Liver (tissue), 9 donors: ENCODE results near the gene DOCK2. TPM values are rescaled to one million over a fixed set of nuclear protein-coding genes. Genes with fewer than 3 reads are reported as not detected.

ENCODE experiments used
- DNase-seq: peaks from one replicate; pipeline ENCODE4 v3.0.0-alpha.2; 2017; ENCODE audit warnings: low spot score
- H3K27ac ChIP-seq, 2 donors: one replicate each; pipeline ENCODE4 v1.7.0; 2013; ENCODE audit warnings: inconsistent platforms in 2 of 2, low read length in 2 of 2, control low read depth in 1 of 2, low read depth in 1 of 2, mild to moderate bottlenecking in 1 of 2
- H3K27me3 ChIP-seq, 4 donors: one replicate each; pipeline versions ENCODE4 v1.6.1 to v1.7.0; 2013; ENCODE audit warnings: low read length in 3 of 4, inconsistent platforms in 1 of 4, mild to moderate bottlenecking in 1 of 4, moderate library complexity in 1 of 4; ENCODE audit not compliant: control insufficient read depth in 4 of 4, insufficient read depth in 4 of 4
- H3K36me3 ChIP-seq, 4 donors: one replicate each; pipeline versions ENCODE4 v1.6.1 to v1.7.0; 2013; ENCODE audit warnings: low read length in 3 of 4, mild to moderate bottlenecking in 3 of 4, low read depth in 1 of 4, moderate library complexity in 1 of 4; ENCODE audit not compliant: control insufficient read depth in 4 of 4, insufficient read depth in 3 of 4
- H3K4me1 ChIP-seq, 4 donors: one replicate each; pipeline versions ENCODE4 v1.6.1 to v1.7.0; 2013; ENCODE audit warnings: low read length in 3 of 4, mild to moderate bottlenecking in 3 of 4, moderate library complexity in 1 of 4; ENCODE audit not compliant: control insufficient read depth in 4 of 4, insufficient read depth in 4 of 4
- H3K4me3 ChIP-seq, 3 donors: one replicate each; pipeline versions ENCODE4 v1.6.1 to v1.7.0; 2013; ENCODE audit warnings: low read length in 3 of 3, control low read depth in 1 of 3, low read depth in 1 of 3, mild to moderate bottlenecking in 1 of 3
- H3K9ac ChIP-seq, 2 donors: one replicate each; pipeline ENCODE4 v1.7.0; 2013; ENCODE audit warnings: low read length in 2 of 2, mild to moderate bottlenecking in 2 of 2, moderate library complexity in 2 of 2, control low read depth in 1 of 2, low read depth in 1 of 2
- H3K9me3 ChIP-seq, 4 donors: one replicate each; pipeline versions ENCODE4 v1.6.1 to v1.7.0; 2013; ENCODE audit warnings: low read length in 3 of 4; ENCODE audit not compliant: control insufficient read depth in 4 of 4
- ATF3 ChIP-seq: IDR thresholded peaks from 2 replicates; pipeline ENCODE4 v1.6.1; 2016; ENCODE audit warnings: antibody characterized with exemption
- CTCF ChIP-seq: fragments of 150-350 bp; IDR thresholded peaks from 2 replicates; pipeline ENCODE4 v1.5.1; 2017; ENCODE audit warnings: improper control_type of control experiment, low read depth, low read length; ENCODE audit not compliant: missing input control
- EGR1 ChIP-seq, 2 donors: IDR thresholded peaks; 2 replicates each; pipeline ENCODE4 v1.6.1; 2016 to 2018; ENCODE audit warnings: antibody characterized with exemption in 2 of 2, low read depth in 2 of 2
- FOXA1 ChIP-seq: IDR thresholded peaks from 2 replicates; pipeline ENCODE4 v1.6.1; 2016; ENCODE audit warnings: antibody characterized with exemption
- FOXA2 ChIP-seq: IDR thresholded peaks from 2 replicates; pipeline ENCODE4 v1.6.1; 2016; ENCODE audit warnings: antibody characterized with exemption
- GABPA ChIP-seq, 2 donors: IDR thresholded peaks in 1 of 2; conservative IDR thresholded peaks in 1 of 2; 2 replicates each; pipeline ENCODE4 v1.6.1; 2016; ENCODE audit warnings: antibody characterized with exemption in 2 of 2, mild to moderate bottlenecking in 1 of 2, moderate library complexity in 1 of 2
- HNF4A ChIP-seq, 2 donors: conservative IDR thresholded peaks; 2 replicates each; pipeline ENCODE4 v1.6.1; 2016; ENCODE audit warnings: antibody characterized with exemption in 2 of 2, mild to moderate bottlenecking in 2 of 2
- HNF4G ChIP-seq: IDR thresholded peaks from 2 replicates; pipeline ENCODE4 v1.6.1; 2016; ENCODE audit warnings: antibody characterized with exemption
- MAX ChIP-seq: IDR thresholded peaks from 2 replicates; pipeline ENCODE4 v1.6.1; 2016; ENCODE audit warnings: antibody characterized with exemption
- NR2F2 ChIP-seq: IDR thresholded peaks from 2 replicates; pipeline ENCODE4 v1.6.1; 2016; ENCODE audit warnings: antibody characterized with exemption
- RAD21 ChIP-seq, 2 donors: IDR thresholded peaks; 2 replicates each; pipeline ENCODE4 v1.6.1; 2016; ENCODE audit warnings: antibody characterized with exemption in 2 of 2, mild to moderate bottlenecking in 2 of 2
- REST ChIP-seq: IDR thresholded peaks from 2 replicates; pipeline ENCODE4 v1.6.1; 2016; ENCODE audit warnings: antibody characterized with exemption, mild to moderate bottlenecking
- RXRA ChIP-seq, 2 donors: IDR thresholded peaks; 2 replicates each; pipeline ENCODE4 v1.6.1; 2017 to 2018; ENCODE audit warnings: antibody characterized with exemption in 2 of 2, mild to moderate bottlenecking in 1 of 2
- SP1 ChIP-seq: IDR thresholded peaks from 2 replicates; pipeline ENCODE4 v1.6.1; 2018; ENCODE audit warnings: antibody characterized with exemption, mild to moderate bottlenecking
- TAF1 ChIP-seq: conservative IDR thresholded peaks from 2 replicates; pipeline ENCODE4 v1.6.1; 2016; ENCODE audit warnings: antibody characterized with exemption, mild to moderate bottlenecking
- YY1 ChIP-seq: IDR thresholded peaks from 2 replicates; pipeline ENCODE4 v1.6.1; 2016; ENCODE audit warnings: antibody characterized with exemption, mild to moderate bottlenecking
- ZBTB33 ChIP-seq: IDR thresholded peaks from 2 replicates; pipeline ENCODE4 v1.6.1; 2016; ENCODE audit warnings: antibody characterized with exemption
- WGBS: extraction: QIAGEN DNeasy Blood & Tissue Kit; methylation state at CpG from one replicate; pipeline ENCODE4 v1.1.7; 2013; 5-methylcytosine and 5-hydroxymethylcytosine counted together
- polyA plus RNA-seq, 2 donors: library from polyadenylated mRNA; stranded (reverse) in 1 of 2; unstranded in 1 of 2; fragments of 200-250 nt in 1 of 2; fragments of >200 nt in 1 of 2; fragmentation: Nextera tagmentation in 1 of 2; extraction: Ambion mirVana in 1 of 2; gene quantifications; one replicate each; pipeline versions ENCODE4 v1.2.1 to v1.2.3, GENCODE V29; 2013 to 2015
- total RNA-seq, 2 donors: library from RNA; depleted of rRNA; stranded (reverse); fragments of >200 nt; gene quantifications; one replicate each; pipeline ENCODE4 v1.2.3, GENCODE V29; 2014
- donor health status: healthy.
- donor health status: healthy.
- donor health status: healthy.
- donor health status: healthy.
- donor health status: healthy.

The DOCK2 gene
- total and polyA plus RNA-seq, 4 donors, result 2.3 to 26.6 (median 8.2) TPM

- H3K27ac ChIP-seq, result no peak overlapping the region
- no peaks in the 10 kb centered on the region for H3K4me1 ChIP-seq
- no peaks in the 10 kb centered on the region for H3K27me3 ChIP-seq
- H3K9ac ChIP-seq, result no peak overlapping the region
- 92% methylated on average over 11 of the region's 11 CpGs for WGBS
- no peak for TF ChIP-seq RXRA (IDR thresholded peaks at IDR 0.05)
- TF ChIP-seq HNF4G, result no peak
- TF ChIP-seq GABPA (IDR thresholded peaks at IDR 0.05 in 1 of 2, conservative IDR thresholded peaks at IDR 0.05 in 1 of 2), result no peak
- TF ChIP-seq SP1, result no peak
- TF ChIP-seq RAD21 (IDR thresholded peaks at IDR 0.05), result no peak
- TF ChIP-seq HNF4A (conservative IDR thresholded peaks at IDR 0.05), result no peak
- TF ChIP-seq TAF1, result no peak
- TF ChIP-seq NR2F2, result no peak
- TF ChIP-seq EGR1 (IDR thresholded peaks at IDR 0.05; ENCODE audit: low read depth in 2 of 2), result no peak
- TF ChIP-seq ZBTB33, result no peak
- no peak for TF ChIP-seq MAX
- no peak for TF ChIP-seq FOXA1
- no peak for TF ChIP-seq ATF3
- no peak for TF ChIP-seq FOXA2
- no peak for TF ChIP-seq REST
- no peak for TF ChIP-seq CTCF
- no peak for TF ChIP-seq YY1
- H3K4me3 ChIP-seq, result no peak overlapping the region
- DNase-seq, result no peak
- H3K9me3 ChIP-seq, result peaks cover 0 to 3% (median under 1%) of the 10 kb centered on the region in 4 donors
- H3K36me3 ChIP-seq, result peaks cover 0 to 11% (median 0%) of the 10 kb centered on the region in 4 donors
Measured at GRCh38 chr5:170057311-170057710, 420.2 kb downstream of the DOCK2 start.

GRCh38 chr5:170059221-170059620, 422.1 kb downstream of the DOCK2 start:
- Histone ChIP-seq H3K4me3 (no peak overlapping the region), H3K36me3 (peaks cover 0 to 11% (median 0%) of the 10 kb centered on the region in 4 donors), H3K27me3 (no peaks in the 10 kb centered on the region), H3K4me1 (no peaks in the 10 kb centered on the region), H3K9ac (no peak overlapping the region), H3K9me3 (peaks cover 0 to 3% (median under 1%) of the 10 kb centered on the region in 4 donors), H3K27ac (no peak overlapping the region)
- 98% methylated on average over 1 of the region's 1 CpG for WGBS
- DNase-seq, result no peak
- no peak for TF ChIP-seq MAX
- TF ChIP-seq CTCF, result no peak
- no peak for TF ChIP-seq TAF1
- no peak for TF ChIP-seq SP1
- TF ChIP-seq HNF4A (conservative IDR thresholded peaks at IDR 0.05), result no peak
